Left ventricle myocardium inferior (tissue), 1 donor: ENCODE data around the gene PLXND1. TPM values are rescaled to one million over a fixed set of nuclear protein-coding genes. Genes with fewer than 3 reads are reported as not detected.
A peak's percentile ranks its signal among the peaks of the same experiment; 100 is the strongest.

Experiments
- DNase-seq: peaks from one replicate; pipeline ENCODE4 v3.0.0-alpha.2; 2020
- H3K27ac ChIP-seq: fragments of 200-600 bp; replicated peaks from 2 replicates; pipeline ENCODE4 v1.8.0; 2021
- H3K27me3 ChIP-seq: fragments of 200-600 bp; 2 replicates; pipeline ENCODE4 v1.8.0; 2021; ENCODE audit warnings: low read depth
- H3K36me3 ChIP-seq: fragments of 200-600 bp; 2 replicates; pipeline ENCODE4 v1.8.0; 2021
- H3K4me1 ChIP-seq: fragments of 200-600 bp; 2 replicates; pipeline ENCODE4 v1.8.0; 2021
- H3K4me3 ChIP-seq: fragments of 200-600 bp; 2 replicates; pipeline ENCODE4 v1.8.0; 2021; ENCODE audit warnings: mild to moderate bottlenecking, moderate library complexity
- H3K9me3 ChIP-seq: fragments of 200-600 bp; replicated peaks from 2 replicates; pipeline ENCODE4 v1.8.0; 2021
- CTCF ChIP-seq: fragments of 200-600 bp; IDR thresholded peaks from 2 replicates; pipeline ENCODE4 v1.8.0; 2021; ENCODE audit warnings: antibody characterized with exemption, mild to moderate bottlenecking, borderline replicate concordance
- intact Hi-C: fragments of 100-400 bp; cut with micrococcal nuclease; formaldehyde crosslinking; loops from one replicate; pipeline ENCODE4 v1.11.0; 2022
- total RNA-seq: library from RNA; stranded (reverse); fragmentation: NEBNext Ultra II Directional; extraction: Animal tissue kit (Norgen Biotek cat#: 25700); gene quantifications from one replicate; pipeline ENCODE4 v1.2.1, GENCODE V29; 2021
- donor health status: DM: no; HTN: yes; CAD: no; lungs with severe emphysema.

PLXND1 gene
- total RNA-seq, 1 donor from 2014 or later, result 45.5 TPM

DNA sequence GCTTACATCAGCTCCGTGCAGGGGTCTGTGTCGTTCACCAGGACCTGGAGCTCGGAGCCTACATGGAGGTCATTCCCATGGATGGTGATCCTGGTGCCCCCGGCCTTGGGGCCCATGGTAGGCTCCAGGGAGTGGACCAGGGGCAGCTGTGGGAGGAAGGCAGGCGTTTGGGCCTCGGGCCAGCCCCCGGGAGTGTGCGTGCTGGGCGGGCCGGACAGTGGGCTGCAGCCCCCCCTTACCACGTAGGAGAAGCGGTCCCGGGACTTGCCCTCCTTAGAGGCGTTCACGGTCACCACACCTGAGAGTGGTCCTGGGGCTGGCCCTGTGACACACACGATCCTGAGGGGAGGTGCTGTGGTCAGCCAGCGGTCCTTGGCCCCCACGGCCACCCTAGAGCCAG, 33.9 kb downstream of the PLXND1 start:
- intact Hi-C loops, result no loop called here
- no peaks in the 10 kb centered on the region for H3K27me3 ChIP-seq
- DNase-seq, result no peak
- H3K9me3 ChIP-seq, result no peaks in the 10 kb centered on the region
- H3K4me3 ChIP-seq, result no peak overlapping the region
- TF ChIP-seq CTCF, result no peak
- peaks cover 89% of the 10 kb centered on the region for H3K36me3 ChIP-seq
- H3K27ac ChIP-seq, result no peak overlapping the region
- H3K4me1 ChIP-seq, result peaks cover 22% of the 10 kb centered on the region

- H3K9me3 ChIP-seq, result no peaks in the 10 kb centered on the region
- peaks cover 22% of the 10 kb centered on the region for H3K4me1 ChIP-seq
- TF ChIP-seq CTCF, result no peak
- intact Hi-C loops, result no loop called here
- peaks cover 91% of the 10 kb centered on the region for H3K36me3 ChIP-seq
- H3K27me3 ChIP-seq, result no peaks in the 10 kb centered on the region
- H3K4me3 ChIP-seq, result no peak overlapping the region
- no peak overlapping the region for H3K27ac ChIP-seq
- no peak for DNase-seq
These were observed 34.6 kb downstream of the PLXND1 start for GRCh38 chr3:129571605-129572547.

- Histone ChIP-seq H3K9me3 (no peaks in the 10 kb centered on the region), H3K27me3 (no peaks in the 10 kb centered on the region), H3K4me3 (no peak overlapping the region), H3K4me1 (peaks cover 35% of the 10 kb centered on the region), H3K36me3 (peaks cover 95% of the 10 kb centered on the region), H3K27ac (no peak overlapping the region)
- TF ChIP-seq CTCF, result no peak
- DNase-seq, result no peak
- intact Hi-C loops, result no loop called here
These were observed 36.6 kb downstream of the PLXND1 start for GRCh38 chr3:129569856-129570255.

- H3K27me3 ChIP-seq, result no peaks in the 10 kb centered on the region
- H3K4me1 ChIP-seq, result peaks cover 54% of the 10 kb centered on the region
- no peaks in the 10 kb centered on the region for H3K9me3 ChIP-seq
- peak overlapping the region; percentile 93 for H3K27ac ChIP-seq
- H3K4me3 ChIP-seq, result no peak overlapping the region
- TF ChIP-seq CTCF, result no peak
- intact Hi-C loops, result no loop called here
- peaks cover 93% of the 10 kb centered on the region for H3K36me3 ChIP-seq
- no peak for DNase-seq
These were observed 38.5 kb downstream of the PLXND1 start for GRCh38 chr3:129567939-129568338.

GRCh38 chr3:129567176-129567705, 39.2 kb downstream of the PLXND1 start:
- intact Hi-C loops, result no loop called here
- H3K9me3 ChIP-seq, result no peaks in the 10 kb centered on the region
- H3K27me3 ChIP-seq, result no peaks in the 10 kb centered on the region
- DNase-seq, result peak; percentile 56
- no peak for TF ChIP-seq CTCF
- peaks cover 61% of the 10 kb centered on the region for H3K4me1 ChIP-seq
- H3K36me3 ChIP-seq, result peaks cover 93% of the 10 kb centered on the region
- no peak overlapping the region for H3K4me3 ChIP-seq
- peak overlapping the region; percentile 93 for H3K27ac ChIP-seq
